CD4-positive, alpha-beta T cell treated with Interleukin-6 at 100 ng/mL for 8 hours (primary cell): ENCODE results near the gene ODAD4.

ENCODE experiments used
- DNase-seq: peaks from one replicate; pipeline ENCODE4 v3.0.0-alpha.2; 2020; ENCODE audit warnings: mixed read lengths, low spot score

Gene ODAD4, protein sequence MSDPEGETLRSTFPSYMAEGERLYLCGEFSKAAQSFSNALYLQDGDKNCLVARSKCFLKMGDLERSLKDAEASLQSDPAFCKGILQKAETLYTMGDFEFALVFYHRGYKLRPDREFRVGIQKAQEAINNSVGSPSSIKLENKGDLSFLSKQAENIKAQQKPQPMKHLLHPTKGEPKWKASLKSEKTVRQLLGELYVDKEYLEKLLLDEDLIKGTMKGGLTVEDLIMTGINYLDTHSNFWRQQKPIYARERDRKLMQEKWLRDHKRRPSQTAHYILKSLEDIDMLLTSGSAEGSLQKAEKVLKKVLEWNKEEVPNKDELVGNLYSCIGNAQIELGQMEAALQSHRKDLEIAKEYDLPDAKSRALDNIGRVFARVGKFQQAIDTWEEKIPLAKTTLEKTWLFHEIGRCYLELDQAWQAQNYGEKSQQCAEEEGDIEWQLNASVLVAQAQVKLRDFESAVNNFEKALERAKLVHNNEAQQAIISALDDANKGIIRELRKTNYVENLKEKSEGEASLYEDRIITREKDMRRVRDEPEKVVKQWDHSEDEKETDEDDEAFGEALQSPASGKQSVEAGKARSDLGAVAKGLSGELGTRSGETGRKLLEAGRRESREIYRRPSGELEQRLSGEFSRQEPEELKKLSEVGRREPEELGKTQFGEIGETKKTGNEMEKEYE

DNA sequence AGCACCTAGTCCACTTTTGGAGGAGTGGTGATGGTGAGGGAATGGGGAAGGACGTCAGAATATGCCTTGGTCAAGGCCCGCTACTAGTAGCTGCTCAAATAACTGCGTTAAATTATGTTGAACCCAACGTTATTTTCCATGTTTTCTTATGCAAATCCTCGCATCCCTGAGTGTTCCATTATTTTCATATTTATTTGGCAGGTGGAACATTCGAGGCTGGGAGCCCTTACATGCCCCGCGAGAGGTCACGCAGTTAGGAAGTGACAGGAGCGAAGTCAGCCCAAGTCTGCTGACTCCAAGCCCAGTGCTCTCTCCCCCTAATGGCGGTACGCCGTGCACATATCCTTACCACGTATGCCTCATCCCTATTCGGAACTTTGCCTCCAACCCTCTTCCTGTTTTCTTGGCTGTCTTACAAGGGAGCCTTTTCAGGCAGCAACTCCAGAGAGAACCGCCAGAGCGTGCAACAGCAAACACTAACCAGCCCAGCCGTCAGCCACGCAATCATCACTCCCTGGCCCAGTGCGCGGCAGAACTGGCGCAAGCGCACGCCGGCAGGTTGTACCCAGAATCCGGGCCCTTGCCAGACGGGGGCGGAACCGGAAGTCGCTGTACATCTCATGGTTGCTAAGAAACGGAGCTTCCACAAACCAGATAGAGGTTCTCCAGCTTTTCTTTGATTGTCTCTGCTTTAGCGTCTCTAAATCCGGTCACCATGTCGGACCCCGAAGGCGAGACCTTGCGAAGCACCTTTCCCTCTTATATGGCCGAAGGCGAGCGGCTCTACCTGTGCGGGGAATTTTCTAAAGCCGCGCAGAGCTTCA lies at the start of gene ODAD4:
Gene ODAD4 (plus strand): TSS at position 609 of the 824 bp plus-strand sequence. CDS start 107 bp downstream, at position 716.
- peak; percentile 93 for DNase-seq

DNA sequence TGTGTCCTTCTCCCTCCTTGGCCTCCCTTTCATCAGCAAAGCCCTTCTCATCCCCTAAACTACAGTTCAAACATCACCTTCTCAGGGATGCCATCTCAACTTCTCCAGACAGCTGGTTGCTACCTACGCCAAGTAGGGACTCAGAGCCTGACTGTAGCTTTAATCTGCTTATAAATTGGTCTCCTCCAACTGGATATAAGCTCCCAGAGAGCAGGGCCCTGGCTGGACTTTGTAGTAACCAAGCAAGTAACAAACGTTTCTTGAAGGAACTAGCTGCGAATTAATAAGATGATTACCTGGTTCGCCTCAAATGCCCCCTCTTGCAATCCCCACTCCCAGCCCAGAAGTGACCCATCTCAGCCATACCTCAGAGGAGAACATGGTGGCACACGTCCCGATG lies 47.7 kb upstream of the ODAD4 start:
- no peak for DNase-seq

DNA sequence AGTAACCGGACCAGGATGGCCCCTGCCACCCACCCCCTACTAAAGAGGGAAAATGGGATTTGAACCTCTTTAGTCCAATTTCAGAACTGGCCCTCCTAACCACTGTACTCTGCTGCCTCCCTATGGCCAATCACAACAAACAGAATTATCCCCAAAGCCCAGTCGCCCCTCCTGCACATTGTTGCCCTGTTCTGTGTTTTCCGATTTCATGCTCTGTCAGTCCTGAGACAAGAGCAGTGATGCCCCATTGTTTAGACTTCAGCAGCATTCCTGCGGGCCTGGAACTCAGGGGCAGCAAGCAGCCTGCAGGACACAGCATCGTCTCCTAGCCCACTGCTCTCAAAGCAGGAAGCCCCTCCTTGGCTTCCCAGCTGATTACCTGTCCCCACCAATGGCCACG lies 44.7 kb upstream of the ODAD4 start:
- no peak for DNase-seq

DNA sequence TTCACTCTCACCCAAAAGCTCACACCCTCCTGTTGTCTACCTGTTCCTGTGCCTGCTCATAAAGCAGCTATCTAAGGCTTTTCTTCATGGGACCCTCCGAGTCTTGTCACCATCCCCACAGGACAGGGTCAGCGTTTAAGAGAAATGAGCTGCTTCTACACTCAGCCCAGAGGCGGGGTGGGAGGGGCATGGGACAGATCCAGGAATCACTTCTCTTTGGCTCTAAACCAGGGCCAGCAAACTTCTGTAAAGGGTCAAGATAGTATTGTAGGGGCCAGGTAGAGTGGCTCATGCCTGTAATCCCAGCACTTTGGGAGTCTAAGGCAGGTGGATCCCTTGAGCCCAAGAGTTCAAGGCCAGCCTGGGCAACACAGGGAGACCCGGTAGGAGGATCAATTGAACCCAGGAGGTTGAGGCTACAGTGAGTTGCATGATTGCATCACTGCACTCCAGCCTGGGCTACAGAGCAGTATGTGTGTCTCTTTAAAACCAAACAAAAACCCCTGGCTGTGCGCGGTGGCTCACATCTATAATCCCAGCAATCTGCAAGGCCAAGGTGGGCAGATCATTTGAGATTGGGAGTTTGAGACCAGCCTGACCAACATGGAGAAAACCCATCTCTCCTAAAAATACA lies 42.0 kb upstream of the ODAD4 start:
- no peak for DNase-seq

DNA sequence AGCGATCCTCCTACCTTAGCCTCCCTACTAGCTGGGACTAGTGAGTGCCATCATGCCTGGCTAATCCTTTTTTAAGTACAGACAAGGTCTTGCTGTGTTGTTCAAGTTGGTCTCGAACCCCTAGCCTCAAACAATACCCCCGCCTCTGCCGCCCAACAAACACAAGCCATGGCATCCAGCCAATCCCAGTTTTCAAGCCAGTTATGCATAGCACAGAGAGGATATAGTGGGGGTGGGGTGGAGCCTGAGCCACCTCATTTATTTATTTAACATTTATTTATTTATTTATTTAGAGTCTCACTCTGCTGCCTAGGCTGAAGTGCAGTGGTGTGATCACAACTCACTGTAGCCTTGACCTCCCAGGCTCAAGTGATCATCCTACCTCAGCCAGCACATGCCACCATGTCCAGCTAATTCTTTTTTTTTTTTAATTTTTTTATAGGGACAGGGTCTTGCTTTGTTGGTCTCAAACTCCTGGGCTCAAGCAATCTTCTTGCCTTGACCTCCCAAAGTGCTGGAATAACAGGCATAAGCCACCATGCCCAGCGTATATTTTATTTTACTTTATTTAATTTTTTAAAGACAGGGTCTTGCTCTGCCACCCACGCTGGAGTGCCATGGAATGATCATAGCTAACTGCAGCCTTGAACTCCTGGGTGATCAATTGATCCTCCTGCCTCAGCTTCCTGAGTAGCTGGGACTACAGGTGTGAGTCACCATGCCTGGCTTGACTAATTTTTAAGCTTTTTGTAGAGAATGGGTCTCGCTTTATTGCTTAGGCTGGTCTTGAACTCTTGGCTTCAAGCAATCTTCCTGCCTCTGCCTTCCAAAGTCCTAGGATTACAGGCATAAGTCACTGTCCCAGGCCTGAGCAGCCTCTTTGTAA lies 39.0 kb upstream of the ODAD4 start:
- DNase-seq, result no peak

DNA sequence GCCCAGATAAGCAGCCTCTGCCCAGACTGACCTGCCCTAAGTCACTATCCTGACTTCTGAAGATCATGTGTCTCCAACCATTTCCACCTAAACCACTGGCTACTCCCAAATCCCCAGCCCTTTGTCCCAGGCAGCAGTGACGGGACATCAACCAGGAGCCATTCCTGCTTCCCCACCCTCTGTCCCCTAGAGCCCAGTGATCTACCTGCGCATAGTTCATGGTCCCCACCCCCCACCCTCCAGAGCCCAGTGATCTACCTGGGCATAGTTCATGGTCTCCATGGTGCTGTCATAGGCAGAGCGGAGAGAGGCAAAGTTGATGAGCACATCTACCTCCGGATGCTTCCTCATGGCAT lies 38.4 kb upstream of the ODAD4 start:
- no peak for DNase-seq

DNA sequence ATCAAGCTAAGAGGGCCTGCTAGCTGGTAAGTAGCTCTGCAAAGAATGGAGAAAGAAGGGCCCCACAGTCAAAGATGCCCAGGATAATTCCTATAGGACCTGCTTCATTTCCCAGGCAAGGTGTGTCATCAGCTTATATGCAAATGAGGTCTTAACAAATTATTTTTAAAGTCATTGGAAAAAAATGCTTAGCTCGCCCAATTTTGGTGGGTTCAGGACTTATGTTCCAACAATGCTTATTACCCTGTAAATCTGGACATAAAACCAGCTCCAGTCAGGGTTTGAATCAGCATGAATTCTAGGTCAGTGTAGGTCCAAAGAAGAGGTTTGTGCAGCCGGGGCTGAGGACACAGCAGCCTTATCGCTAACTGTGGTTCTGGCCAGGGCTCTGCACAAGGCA lies 37.0 kb upstream of the ODAD4 start:
- DNase-seq, result no peak

DNA sequence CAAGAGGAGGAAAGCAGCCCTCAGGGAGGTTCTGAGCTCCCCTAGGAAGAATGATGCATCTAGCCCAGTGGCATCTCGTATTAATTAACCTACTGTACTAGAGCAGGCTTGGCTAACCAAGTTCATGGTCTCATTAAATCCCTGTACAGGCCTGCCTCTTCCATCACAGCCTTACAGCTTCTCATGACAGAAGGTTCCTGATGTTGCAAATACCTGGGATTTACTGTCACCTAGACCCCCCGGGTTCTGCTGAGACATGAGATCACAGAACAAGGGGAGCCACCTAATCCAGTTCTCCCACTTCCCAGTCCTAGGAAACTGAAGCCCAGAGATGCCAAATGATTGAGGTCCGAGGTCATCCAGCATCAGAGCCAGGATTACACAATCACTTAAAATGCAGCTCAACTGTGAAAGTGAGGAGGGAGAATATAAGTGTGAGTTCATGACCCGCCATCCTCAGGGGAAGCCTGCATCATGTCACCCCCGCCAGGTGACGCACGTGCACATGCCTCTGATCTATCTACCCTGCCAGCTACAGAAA lies 35.6 kb upstream of the ODAD4 start:
- no peak for DNase-seq

DNA sequence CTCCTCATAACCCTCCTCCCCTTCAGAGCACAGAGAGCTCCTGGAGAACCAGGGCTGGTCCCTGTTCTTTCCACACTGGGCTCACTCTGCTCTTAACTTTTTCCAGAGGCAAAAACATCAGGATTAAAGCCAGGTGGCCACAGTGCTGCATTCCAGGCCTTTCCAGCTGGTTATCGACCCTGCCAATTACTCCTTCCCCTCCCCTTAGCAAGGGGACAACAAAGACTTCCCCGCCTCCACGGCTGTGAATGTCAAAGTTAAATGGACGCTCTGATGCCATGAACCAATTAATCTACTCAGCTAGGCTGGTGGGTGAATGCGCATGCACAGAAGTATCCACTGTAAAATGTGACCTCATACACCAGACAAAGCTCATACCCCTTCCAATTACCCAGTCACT lies 34.8 kb upstream of the ODAD4 start:
- no peak for DNase-seq

DNA sequence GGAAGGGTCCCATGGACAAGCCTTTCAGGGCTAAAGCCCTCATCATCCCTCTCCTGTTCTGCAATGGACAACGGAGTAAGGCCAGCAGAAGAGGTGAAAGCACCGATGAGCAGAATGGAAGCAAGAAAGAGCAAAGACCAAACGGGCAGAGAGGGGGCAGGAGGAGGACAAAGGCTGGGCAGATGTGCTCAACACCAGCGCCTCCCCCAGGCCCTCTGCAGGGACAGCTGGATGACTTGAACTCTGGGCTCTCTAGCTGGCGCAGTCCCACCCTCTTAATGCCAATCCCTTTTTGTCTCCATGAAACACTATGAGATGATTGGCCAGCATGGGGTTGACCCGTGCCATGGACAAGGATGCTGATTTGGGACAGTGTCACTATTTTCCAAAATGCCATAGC lies 33.7 kb upstream of the ODAD4 start:
- no peak for DNase-seq

DNA sequence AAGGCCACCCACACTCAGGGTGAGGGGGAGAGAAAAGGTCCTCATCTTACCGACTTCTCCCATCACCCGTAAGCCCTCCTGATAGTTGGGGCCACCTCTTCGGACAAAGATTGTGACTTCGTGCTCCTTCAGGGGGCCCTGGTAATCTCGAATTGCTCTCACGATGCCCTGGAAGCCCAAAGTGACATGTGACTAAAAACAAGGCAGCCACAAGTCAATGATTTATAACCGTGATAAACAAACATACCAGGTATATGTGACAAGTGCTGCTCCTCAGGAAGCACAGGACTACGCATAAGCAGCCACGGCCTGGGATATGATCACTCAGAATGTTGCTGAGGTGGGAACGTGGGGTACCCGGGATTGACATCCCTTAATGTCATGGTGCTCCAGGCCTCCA lies 28.8 kb upstream of the ODAD4 start:
- no peak for DNase-seq

DNA sequence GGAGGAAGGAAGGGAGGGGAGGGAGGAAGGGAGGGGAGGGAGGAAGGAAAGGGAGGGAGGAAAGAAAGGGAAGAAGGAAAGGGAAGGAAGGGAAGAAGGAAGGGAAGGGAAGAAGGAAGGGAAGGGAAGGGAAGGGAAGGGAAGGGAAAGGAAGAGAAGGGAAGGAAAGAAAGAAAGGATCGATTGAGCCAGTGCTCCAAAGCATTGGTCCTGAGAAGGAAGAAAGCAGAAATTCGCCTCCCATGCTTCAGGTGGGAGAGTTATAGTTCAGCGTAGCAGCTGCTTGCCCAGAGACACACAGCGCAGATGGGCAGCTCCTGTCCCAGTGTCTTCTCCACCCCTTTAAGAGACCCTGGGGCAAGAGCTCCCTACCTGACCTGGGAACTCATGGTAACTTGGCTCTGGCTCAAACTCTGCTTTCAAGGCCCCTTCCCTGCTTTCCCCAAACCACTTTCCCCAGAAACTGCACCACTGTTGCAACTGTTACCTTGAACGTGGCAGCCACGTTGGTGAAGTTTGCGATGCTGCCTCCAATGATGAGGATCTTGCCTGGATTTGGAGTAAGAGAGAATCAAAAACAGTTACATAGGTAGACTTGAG lies 26.1 kb upstream of the ODAD4 start:
- DNase-seq, result no peak

DNA sequence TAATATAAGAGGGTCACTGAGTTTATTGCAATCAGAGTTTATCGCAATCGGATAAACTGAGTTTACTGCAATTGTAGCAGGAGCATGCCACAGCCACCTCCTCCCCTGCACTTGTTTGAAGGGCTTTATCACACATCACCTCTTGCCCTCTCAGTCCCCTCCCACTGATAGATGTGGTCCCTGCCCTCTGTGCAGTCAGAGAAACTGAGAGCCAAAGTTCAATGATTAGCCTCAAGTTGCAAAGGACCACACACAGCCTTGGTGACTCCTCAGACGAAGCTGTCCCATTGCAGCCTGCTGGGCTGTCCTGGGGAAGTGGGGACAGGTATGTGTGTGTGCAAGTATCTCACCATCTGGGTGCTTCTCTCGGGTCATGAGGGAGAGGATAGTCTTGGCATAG lies 25.2 kb upstream of the ODAD4 start:
- DNase-seq, result no peak

DNA sequence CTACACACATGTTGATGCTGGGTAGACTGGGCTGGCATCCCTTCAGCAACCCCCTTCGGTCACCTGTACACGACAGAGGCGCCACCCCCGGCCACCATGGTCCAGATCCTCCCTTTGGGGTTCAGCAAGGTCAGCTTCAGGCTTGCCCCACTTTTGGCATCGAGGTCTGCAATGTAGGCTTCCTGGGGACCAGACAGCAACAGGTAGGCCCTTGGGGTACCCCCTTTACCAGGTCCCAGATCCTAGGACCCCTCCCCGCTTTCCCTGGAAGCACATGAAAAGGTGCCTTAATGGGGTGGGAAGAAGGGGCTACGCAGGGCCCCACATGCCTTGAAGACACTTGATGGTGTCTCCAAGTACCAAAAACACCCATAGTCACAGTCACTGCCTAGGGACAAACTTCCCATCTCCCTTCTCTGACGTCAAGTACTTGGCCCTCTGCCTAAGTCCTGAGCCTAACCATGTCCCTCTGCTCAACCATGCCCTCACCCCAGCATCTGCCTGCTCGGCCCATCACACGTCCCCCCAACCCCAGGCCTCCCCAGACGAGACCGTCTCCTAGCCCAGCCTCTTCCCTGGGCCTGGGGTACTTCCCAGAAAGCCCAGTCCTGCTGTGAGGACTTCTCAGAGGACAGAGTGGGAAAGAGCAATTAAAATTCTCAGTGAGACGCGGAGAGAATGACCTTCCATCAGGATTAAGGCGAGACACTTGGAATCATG lies 23.8 kb upstream of the ODAD4 start:
- no peak for DNase-seq

DNA sequence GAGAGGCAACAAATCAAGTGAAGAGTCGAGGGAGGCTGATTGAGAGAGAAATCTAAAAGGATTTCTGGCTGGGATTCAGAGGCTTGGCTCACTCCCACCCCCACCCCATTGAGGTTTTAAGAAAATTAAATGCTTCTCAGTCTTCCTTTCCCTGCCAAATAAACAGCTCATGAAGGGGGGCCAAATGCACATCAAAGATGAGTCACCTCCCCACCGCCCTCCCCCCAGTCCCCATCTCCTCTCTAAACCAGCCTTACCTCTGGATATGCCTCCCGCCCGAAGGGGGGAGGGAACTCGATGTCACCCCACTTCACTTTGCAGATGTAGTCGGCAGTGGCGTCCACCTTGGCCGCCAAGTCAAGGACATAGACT lies 23.2 kb upstream of the ODAD4 start:
- no peak for DNase-seq

DNA sequence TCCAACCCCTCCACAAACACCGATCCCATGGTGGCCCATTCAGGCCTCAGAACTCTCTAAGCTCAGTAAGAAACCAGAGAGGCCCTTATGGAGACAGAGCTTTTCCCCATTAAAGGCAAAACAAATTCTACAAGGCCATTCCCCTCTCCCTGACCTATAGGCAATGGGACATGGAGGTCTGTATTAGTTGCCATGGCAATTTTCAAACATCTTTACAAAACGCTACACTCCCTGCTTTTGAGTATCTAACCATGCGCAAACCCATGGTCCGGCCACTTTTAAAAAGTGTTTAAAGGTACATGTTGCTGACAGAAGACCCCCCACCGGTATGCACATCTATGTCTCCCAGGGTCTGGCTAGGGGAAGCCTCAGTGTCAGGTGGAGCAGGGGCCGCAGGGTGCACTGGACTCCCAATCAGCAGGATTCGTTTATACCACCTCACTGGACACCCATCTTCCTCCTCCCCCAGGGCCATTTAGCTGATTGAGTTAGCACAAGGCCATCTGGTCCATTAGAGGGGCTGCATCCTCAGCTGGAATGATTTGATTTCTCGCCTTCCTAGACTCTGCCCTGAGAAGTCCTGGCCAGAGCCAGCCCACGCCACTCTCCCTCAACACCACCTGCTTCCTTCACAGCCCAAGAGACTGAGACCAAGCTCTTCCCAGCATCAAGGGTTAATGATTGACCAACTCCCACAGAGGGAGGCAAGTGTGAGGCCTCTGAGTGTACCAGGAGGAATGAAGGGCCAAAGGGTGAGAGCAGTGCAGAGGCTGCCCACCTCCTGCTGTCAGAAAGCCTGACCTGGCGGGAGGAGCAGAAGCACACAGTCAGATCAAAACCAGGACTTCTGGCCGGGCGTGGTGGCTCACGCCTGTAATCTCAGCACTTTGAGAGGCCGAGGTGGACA lies 22.5 kb upstream of the ODAD4 start:
- no peak for DNase-seq

DNA sequence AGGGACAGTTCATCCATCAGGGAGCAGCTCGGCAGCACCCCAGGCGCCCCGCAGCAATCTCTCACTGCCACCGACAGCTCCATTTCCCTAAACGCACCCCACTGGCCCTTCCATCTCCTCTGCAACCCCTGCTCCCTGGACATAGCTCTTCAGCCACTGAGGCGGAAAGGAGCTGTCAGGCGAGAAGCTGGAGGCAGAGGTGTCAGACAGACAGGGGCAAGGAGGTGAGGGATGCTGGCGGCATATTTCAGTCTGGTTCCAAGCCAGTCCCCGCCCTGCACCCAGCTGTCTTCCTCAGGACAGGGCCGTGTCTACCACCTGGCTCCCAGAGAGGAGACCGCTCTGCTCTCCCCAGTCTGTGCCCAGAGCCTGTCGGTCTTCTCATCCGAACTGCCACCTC lies 21.3 kb upstream of the ODAD4 start:
- DNase-seq, result no peak

DNA sequence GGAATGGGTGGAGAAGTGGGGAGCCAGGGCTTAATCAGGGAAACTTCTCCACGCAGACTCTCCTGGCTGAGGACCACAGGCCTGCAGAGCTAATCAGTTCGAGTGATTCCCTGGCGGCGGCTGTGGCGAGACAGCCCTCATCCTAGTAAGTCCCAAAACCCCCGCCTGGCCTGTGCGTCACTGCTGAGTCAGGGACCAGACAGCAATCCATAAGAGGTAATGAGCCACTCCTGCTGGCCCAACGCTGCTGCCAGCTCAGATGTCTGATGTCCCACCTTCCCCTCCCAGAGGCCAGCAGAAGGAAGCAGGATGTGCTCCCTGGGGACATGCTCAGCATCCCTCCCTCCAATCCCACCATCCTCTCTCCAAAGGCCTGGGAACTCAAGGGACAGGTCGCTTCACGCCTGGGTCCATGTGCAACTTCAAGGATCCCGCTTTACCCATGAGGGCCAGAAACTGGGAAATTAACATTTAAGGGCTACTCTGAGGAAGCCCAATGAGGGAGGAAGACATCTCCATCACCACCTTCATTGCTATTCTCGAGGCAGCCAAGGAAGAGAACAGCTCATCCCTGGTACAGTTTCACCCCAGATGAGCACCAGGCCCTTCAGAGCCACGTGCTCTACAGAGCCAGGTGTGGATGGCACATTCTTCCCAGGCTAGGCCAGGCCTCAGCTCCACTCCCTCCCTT lies 19.6 kb upstream of the ODAD4 start:
- DNase-seq, result no peak
